Astrocyte (in vitro differentiated cells and primary cell): ENCODE measurements around the gene ANKRD44.

Source experiments
- EZH2 ChIP-seq: IDR thresholded peaks from 2 replicates; pipeline ENCODE4 v1.6.1; 2012; ENCODE audit warnings: mild to moderate bottlenecking, low read length, inconsistent platforms; ENCODE audit not compliant: insufficient read depth
- TF ChIP-seq, protein P1 (sequence below): IDR thresholded peaks from 2 replicates; pipeline ENCODE4 v1.5.1; 2011; ENCODE audit warnings: low read depth, mild to moderate bottlenecking, inconsistent platforms, low read length, moderate library complexity; ENCODE audit not compliant: insufficient read depth

- TF ChIP-seq, protein P1, sequence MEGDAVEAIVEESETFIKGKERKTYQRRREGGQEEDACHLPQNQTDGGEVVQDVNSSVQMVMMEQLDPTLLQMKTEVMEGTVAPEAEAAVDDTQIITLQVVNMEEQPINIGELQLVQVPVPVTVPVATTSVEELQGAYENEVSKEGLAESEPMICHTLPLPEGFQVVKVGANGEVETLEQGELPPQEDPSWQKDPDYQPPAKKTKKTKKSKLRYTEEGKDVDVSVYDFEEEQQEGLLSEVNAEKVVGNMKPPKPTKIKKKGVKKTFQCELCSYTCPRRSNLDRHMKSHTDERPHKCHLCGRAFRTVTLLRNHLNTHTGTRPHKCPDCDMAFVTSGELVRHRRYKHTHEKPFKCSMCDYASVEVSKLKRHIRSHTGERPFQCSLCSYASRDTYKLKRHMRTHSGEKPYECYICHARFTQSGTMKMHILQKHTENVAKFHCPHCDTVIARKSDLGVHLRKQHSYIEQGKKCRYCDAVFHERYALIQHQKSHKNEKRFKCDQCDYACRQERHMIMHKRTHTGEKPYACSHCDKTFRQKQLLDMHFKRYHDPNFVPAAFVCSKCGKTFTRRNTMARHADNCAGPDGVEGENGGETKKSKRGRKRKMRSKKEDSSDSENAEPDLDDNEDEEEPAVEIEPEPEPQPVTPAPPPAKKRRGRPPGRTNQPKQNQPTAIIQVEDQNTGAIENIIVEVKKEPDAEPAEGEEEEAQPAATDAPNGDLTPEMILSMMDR = no peak
- no peak for TF ChIP-seq EZH2
These were observed 229.9 kb downstream of the ANKRD44 start for GRCh38 chr2:197080578-197081216.
